ENCODE measurements around the gene ONECUT2.

GRCh38 chr18:57429167-57430078 is 5.8 kb upstream of the ONECUT2 start:
- TF ChIP-seq POLR2A (IDR thresholded peaks at IDR 0.05), result no peak
- TF ChIP-seq CTCF (IDR thresholded peaks at IDR 0.05), result no peak

Data from esophagus squamous epithelium (tissue), 4 donors.